K562 (cell line): Measurements from ENCODE around the gene YTHDC2. TPM values are rescaled to one million over a fixed set of nuclear protein-coding genes. Genes with fewer than 3 reads are reported as not detected.

Experiments
- ATAC-seq: fragments of 200-7000 bp; cut with Tn5 transposase; 3 replicates; pipeline ENCODE4 v1.9.1; 2020; ENCODE audit warnings: moderate library complexity
- BruUV-seq: library from RNA; stranded (reverse); fragments of 400-500 nt; replicated peaks from 2 replicates; lab custom pipeline; 2021; lab: Mats Ljungman, UMichigan
- CTCF ChIA-PET: fragments of 300-600 bp; formaldehyde crosslinking; extraction: SDS; loops from one replicate; lab custom pipeline; 2021; ENCODE audit warnings: low intra/inter-chr PET ratio; lab: Yijun Ruan, JAX
- POLR2A ChIA-PET: fragments of 300-600, 350-650 bp; sonication (Branson Sonifier 250); formaldehyde crosslinking; extraction: SDS; loops from one replicate; lab custom pipeline; 2021; ENCODE audit warnings: antibody characterized with exemption, inconsistent platforms; lab: Yijun Ruan, JAX
- DNase-seq, 4 experiments: peaks; one replicate each; pipeline versions ENCODE4 v3.0.0 to v3.0.0-alpha.2; 2011 to 2018; ENCODE audit warnings: low spot score in 3 of 4, mixed read lengths in 3 of 4; ENCODE audit errors: extremely low read depth in 1 of 4
- FAIRE-seq: peaks from 2 replicates; lab custom pipeline; 2011; peaks lifted over from hg19 to GRCh38; lab: Jason Lieb, UNC
- H2AFZ ChIP-seq: 2 replicates; pipeline ENCODE4 v1.6.0; 2011; ENCODE audit warnings: low read depth, low read length, control low read depth, inconsistent platforms
- H3K27ac ChIP-seq: fragments of 200-600 bp; 3 replicates; pipeline ENCODE4 v1.8.0; 2011; ENCODE audit warnings: low read depth, mild to moderate bottlenecking, control low read depth, inconsistent platforms, low read length, moderate library complexity, mixed read lengths; ENCODE audit errors: extremely low read depth
- H3K27me3 ChIP-seq, 2 experiments: fragments of 300-600 bp in 1 of 2; 2 replicates in 1 of 2; 3 replicates in 1 of 2; pipeline versions ENCODE4 v1.6.0 to v1.8.0; 2011; ENCODE audit warnings: inconsistent platforms in 2 of 2, low read length in 2 of 2, mild to moderate bottlenecking in 1 of 2, mixed read lengths in 1 of 2, moderate library complexity in 1 of 2; ENCODE audit not compliant: control insufficient read depth in 2 of 2, insufficient read depth in 2 of 2
- H3K36me3 ChIP-seq: fragments of 300-600 bp; 3 replicates; pipeline ENCODE4 v1.8.0; 2011; ENCODE audit warnings: mild to moderate bottlenecking, low read length, inconsistent platforms; ENCODE audit not compliant: control insufficient read depth, insufficient read depth
- H3K4me1 ChIP-seq, 2 experiments: fragments of 200-600 bp in 1 of 2; replicated peaks in 1 of 2; 2 replicates in 1 of 2; 3 replicates in 1 of 2; pipeline versions ENCODE4 v1.5.1 to v1.8.0; 2011; ENCODE audit warnings: inconsistent platforms in 2 of 2, low read length in 2 of 2, mild to moderate bottlenecking in 1 of 2, mixed read lengths in 1 of 2, moderate library complexity in 1 of 2; ENCODE audit not compliant: control insufficient read depth in 2 of 2, insufficient read depth in 2 of 2
- H3K4me2 ChIP-seq: 2 replicates; pipeline ENCODE4 v1.6.1; 2011; ENCODE audit warnings: low read length, control low read depth, inconsistent platforms, mixed read lengths; ENCODE audit not compliant: insufficient read depth
- H3K4me3 ChIP-seq: fragments of 200-600 bp; sonication (generic), shearing (Covaris generic); 2 replicates; pipeline ENCODE4 v1.5.1; 2016; ENCODE audit warnings: control low read depth, inconsistent platforms
- H3K79me2 ChIP-seq: fragments of 200-600 bp; 3 replicates; pipeline ENCODE4 v1.8.0; 2011; ENCODE audit warnings: low read length, inconsistent platforms; ENCODE audit not compliant: control insufficient read depth, insufficient read depth
- H3K9ac ChIP-seq, 2 experiments: 2 replicates each; pipeline versions ENCODE4 v1.6.0 to v1.6.1; 2011; ENCODE audit warnings: low read depth in 2 of 2, low read length in 2 of 2, control low read depth in 1 of 2, inconsistent platforms in 1 of 2, mild to moderate bottlenecking in 1 of 2, mixed read lengths in 1 of 2; ENCODE audit not compliant: insufficient read depth in 1 of 2
- H3K9me1 ChIP-seq: one replicate; pipeline ENCODE4 v1.6.0; 2011; ENCODE audit warnings: inconsistent platforms, mild to moderate bottlenecking, low read length, moderate library complexity; ENCODE audit not compliant: control insufficient read depth, insufficient read depth
- H3K9me3 ChIP-seq: replicated peaks from 2 replicates; pipeline ENCODE4 v1.5.1; 2011; ENCODE audit warnings: low read depth, low read length, inconsistent platforms; ENCODE audit not compliant: control insufficient read depth, insufficient read depth
- H4K20me1 ChIP-seq: replicated peaks from 2 replicates; pipeline ENCODE4 v1.6.1; 2011; ENCODE audit warnings: low read length, inconsistent platforms, mixed read lengths; ENCODE audit not compliant: control insufficient read depth, insufficient read depth
- CHD2 ChIP-seq: IDR thresholded peaks from 2 replicates; pipeline ENCODE4 v1.6.1; 2011; ENCODE audit warnings: low read depth, low read length
- ELF2 ChIP-seq: fragments of 250-450 bp; sonication (Bioruptor Pico); IDR thresholded peaks from 2 replicates; pipeline ENCODE4 v1.5.0; 2021; ENCODE audit warnings: mild to moderate bottlenecking
- NCOA1 ChIP-seq: fragments of 450-650 bp; IDR thresholded peaks from 2 replicates; pipeline ENCODE4 v1.6.1; 2016; ENCODE audit warnings: low read depth
- RAD51 ChIP-seq: fragments of 450-650 bp; IDR thresholded peaks from 2 replicates; pipeline ENCODE4 v1.7.1; 2016; ENCODE audit warnings: low read depth, mild to moderate bottlenecking, borderline replicate concordance
- RB1 ChIP-seq: fragments of 450-650 bp; IDR thresholded peaks from 2 replicates; pipeline ENCODE4 v1.6.1; 2017; ENCODE audit warnings: low read depth, mild to moderate bottlenecking
- SAFB2 ChIP-seq: fragments of 200-400 bp; formaldehyde crosslinking; IDR thresholded peaks from 2 replicates; pipeline ENCODE4 v1.6.1; 2018; ENCODE audit warnings: borderline replicate concordance, low read length, low read depth, moderate library complexity; ENCODE audit not compliant: severe bottlenecking
- SMARCE1 ChIP-seq: fragments of 450-650 bp; IDR thresholded peaks from 2 replicates; pipeline ENCODE4 v1.7.1; 2016; ENCODE audit warnings: mild to moderate bottlenecking
- TARDBP ChIP-seq: fragments of 450-650 bp; IDR thresholded peaks from 2 replicates; pipeline ENCODE4 v1.6.1; 2016
- TBP ChIP-seq: optimal IDR thresholded peaks from 2 replicates; pipeline ENCODE3; 2011; ENCODE audit warnings: low read depth, low read length, improper control_type of control experiment
- ZNF75A ChIP-seq: fragments of 450-650 bp; formaldehyde crosslinking; IDR thresholded peaks from 2 replicates; pipeline ENCODE4 v1.4.0; 2020; ENCODE audit warnings: mild to moderate bottlenecking
- in situ Hi-C: fragments of 300-500 bp; cut with MboI; formaldehyde crosslinking; loops from 4 replicates; pipeline ENCODE4 v1.15.0; 2018; ENCODE audit warnings: inconsistent platforms, mixed read lengths
- intact Hi-C: fragments of 100-400 bp; cut with micrococcal nuclease; formaldehyde crosslinking; loops from 2 replicates; pipeline ENCODE4 v1.14.2; 2022
- polyA plus RNA-seq, 8 experiments: library from polyadenylated mRNA; depleted of rRNA in 4 of 8; stranded (reverse) in 5 of 8; unstranded in 3 of 8; fragments of >200 nt; fragmentation: Nextera tagmentation in 2 of 8; fragmentation: Illumina TruSeq in 1 of 8; extraction: Ambion mirVana in 2 of 8; extraction: Trizol in 1 of 8; gene quantifications; 2 replicates each; pipeline versions ENCODE4 v1.2.1 to v1.2.3, GENCODE V29; 2011 to 2014; ENCODE audit warnings: inconsistent platforms in 1 of 8, missing spikeins in 1 of 8
- total RNA-seq, 7 experiments: library from RNA; depleted of rRNA in 6 of 7; stranded (reverse); fragments of >200 nt in 6 of 7; fragmentation: Illumina TruSeq in 2 of 7; extraction: Trizol in 2 of 7; gene quantifications; 2 replicates each; pipeline versions ENCODE4 v1.2.1 to v1.2.3, GENCODE V29; 2011 to 2021; ENCODE audit warnings: low replicate concordance in 1 of 7
- TF ChIP-seq, protein P1 (sequence below), 2 experiments: fragments of 450-650 bp; IDR thresholded peaks; 2 replicates each; pipeline ENCODE4 v1.6.1; 2018; ENCODE audit warnings: mild to moderate bottlenecking in 2 of 2, low read depth in 1 of 2; ENCODE audit not compliant: partially characterized antibody in 2 of 2
- TF ChIP-seq, protein P2 (sequence below), 2 experiments: fragments of 200-800 bp in 1 of 2; sonication (Bioruptor generic) in 1 of 2; sonication (generic) in 1 of 2; formaldehyde crosslinking in 1 of 2; IDR thresholded peaks in 1 of 2; conservative IDR thresholded peaks in 1 of 2; 2 replicates each; pipeline versions ENCODE4 v1.5.0 to v1.6.1; 2016 to 2020; ENCODE audit warnings: missing compliant biosample characterization in 1 of 2, missing genetic modification characterization in 1 of 2, missing genetic modification reagents in 1 of 2
- TF ChIP-seq, protein P3 (sequence below): fragments of 200-800 bp; sonication (Bioruptor generic); IDR thresholded peaks from 2 replicates; pipeline ENCODE4 v1.6.1; 2017; ENCODE audit warnings: missing genetic modification characterization, missing compliant biosample characterization
- TF ChIP-seq, protein P4 (sequence below): fragments of 450-650 bp; formaldehyde crosslinking; IDR thresholded peaks from 2 replicates; pipeline ENCODE4 v1.4.0; 2022; ENCODE audit warnings: missing genetic modification characterization

Gene YTHDC2
- total and polyA plus RNA-seq, 9 of the 15 experiments (the other 6 are each of a cell fraction or from before 2014, with no cell fraction given): 2.7 to 21.6 (median 15.9) TPM

DNA sequence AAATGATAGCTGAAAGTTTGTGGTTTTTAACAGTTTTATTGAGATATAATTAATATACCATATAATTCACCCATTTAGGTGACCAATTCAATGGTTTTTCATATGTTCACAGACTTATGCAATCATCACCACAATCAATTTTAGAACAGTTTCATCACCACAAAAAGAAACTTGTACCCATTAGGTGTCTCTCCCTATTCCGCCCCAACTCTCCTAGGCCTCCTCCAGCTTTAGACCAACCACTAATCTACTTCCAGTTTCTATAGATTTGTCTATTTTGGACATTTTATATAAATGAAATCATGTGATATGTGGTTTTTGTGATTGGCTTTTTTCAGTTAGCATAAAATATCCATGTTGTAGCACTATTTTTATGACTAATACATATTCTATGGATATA lies 38.6 kb downstream of the YTHDC2 start (continued):
- TF ChIP-seq ELF2 (CRISPR knock-in tag) (no peak), SMARCE1 (no peak), TBP (no peak), TARDBP (no peak), SAFB2 (no peak)
- TF ChIP-seq, protein P1, sequence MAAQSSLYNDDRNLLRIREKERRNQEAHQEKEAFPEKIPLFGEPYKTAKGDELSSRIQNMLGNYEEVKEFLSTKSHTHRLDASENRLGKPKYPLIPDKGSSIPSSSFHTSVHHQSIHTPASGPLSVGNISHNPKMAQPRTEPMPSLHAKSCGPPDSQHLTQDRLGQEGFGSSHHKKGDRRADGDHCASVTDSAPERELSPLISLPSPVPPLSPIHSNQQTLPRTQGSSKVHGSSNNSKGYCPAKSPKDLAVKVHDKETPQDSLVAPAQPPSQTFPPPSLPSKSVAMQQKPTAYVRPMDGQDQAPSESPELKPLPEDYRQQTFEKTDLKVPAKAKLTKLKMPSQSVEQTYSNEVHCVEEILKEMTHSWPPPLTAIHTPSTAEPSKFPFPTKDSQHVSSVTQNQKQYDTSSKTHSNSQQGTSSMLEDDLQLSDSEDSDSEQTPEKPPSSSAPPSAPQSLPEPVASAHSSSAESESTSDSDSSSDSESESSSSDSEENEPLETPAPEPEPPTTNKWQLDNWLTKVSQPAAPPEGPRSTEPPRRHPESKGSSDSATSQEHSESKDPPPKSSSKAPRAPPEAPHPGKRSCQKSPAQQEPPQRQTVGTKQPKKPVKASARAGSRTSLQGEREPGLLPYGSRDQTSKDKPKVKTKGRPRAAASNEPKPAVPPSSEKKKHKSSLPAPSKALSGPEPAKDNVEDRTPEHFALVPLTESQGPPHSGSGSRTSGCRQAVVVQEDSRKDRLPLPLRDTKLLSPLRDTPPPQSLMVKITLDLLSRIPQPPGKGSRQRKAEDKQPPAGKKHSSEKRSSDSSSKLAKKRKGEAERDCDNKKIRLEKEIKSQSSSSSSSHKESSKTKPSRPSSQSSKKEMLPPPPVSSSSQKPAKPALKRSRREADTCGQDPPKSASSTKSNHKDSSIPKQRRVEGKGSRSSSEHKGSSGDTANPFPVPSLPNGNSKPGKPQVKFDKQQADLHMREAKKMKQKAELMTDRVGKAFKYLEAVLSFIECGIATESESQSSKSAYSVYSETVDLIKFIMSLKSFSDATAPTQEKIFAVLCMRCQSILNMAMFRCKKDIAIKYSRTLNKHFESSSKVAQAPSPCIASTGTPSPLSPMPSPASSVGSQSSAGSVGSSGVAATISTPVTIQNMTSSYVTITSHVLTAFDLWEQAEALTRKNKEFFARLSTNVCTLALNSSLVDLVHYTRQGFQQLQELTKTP (IDR thresholded peaks at IDR 0.05; ENCODE audit: low read depth in 1 of 2, partially characterized antibody in 2 of 2): no peak
- TF ChIP-seq, all 486 proteins: peak for 0

DNA sequence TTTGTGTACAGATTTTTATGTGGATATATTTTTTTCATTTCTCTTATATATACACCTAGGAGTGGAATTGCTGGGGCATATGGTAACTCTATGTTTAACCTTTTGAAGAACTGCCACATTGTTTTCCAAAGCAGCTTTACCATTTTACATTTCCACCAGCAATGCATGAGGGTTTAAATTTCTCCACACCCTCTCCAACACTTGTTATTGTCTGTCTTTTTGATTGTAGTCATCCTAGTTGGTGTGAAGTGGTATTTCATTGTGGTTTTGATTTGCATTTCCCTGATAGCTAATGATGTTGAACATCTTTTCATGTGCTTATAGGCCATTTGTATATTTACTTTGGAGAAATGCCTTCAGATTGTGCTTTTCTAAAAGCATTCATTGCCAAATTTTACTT lies 39.1 kb downstream of the YTHDC2 start:
- Histone ChIP-seq H3K79me2 (no peaks in the 10 kb centered on the region), H3K27me3 (no peaks in the 10 kb centered on the region), H3K9me1 (no peaks in the 10 kb centered on the region), H3K9ac (no peak overlapping the region), H3K27ac (no peak overlapping the region), H3K9me3 (no peaks in the 10 kb centered on the region), H2AFZ (no peak overlapping the region), H3K4me1 (no peaks in the 10 kb centered on the region), H3K4me3 (no peak overlapping the region), H4K20me1 (no peaks in the 10 kb centered on the region), H3K4me2 (no peak overlapping the region), H3K36me3 (peaks cover 60% of the 10 kb centered on the region; the same call in 2 of the 3 replicates)
- BruUV-seq: no TSS peak
- ChIA-PET POLR2A (interaction anchor here (0.7 kb wide), 1 partner anchor 27 kb away, joined by 3 read pairs; no protein-coding TSS in a partner anchor), CTCF (no interaction called here)
- intact Hi-C loops (no loop called here), in situ Hi-C loops (no loop called here)
- no peak for ATAC-seq
- no peak for FAIRE-seq
- DNase-seq: no peak
- TF ChIP-seq, protein P2, sequence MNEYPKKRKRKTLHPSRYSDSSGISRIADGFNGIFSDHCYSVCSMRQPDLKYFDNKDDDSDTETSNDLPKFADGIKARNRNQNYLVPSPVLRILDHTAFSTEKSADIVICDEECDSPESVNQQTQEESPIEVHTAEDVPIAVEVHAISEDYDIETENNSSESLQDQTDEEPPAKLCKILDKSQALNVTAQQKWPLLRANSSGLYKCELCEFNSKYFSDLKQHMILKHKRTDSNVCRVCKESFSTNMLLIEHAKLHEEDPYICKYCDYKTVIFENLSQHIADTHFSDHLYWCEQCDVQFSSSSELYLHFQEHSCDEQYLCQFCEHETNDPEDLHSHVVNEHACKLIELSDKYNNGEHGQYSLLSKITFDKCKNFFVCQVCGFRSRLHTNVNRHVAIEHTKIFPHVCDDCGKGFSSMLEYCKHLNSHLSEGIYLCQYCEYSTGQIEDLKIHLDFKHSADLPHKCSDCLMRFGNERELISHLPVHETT (CRISPR knock-in tag; conservative IDR thresholded peaks at IDR 0.05 in 1 of 2, IDR thresholded peaks at IDR 0.05 in 1 of 2): no peak
- no peak for TF ChIP-seq ZNF75A (CRISPR knock-in tag)
- TF ChIP-seq NCOA1: no peak
- TF ChIP-seq, protein P3, sequence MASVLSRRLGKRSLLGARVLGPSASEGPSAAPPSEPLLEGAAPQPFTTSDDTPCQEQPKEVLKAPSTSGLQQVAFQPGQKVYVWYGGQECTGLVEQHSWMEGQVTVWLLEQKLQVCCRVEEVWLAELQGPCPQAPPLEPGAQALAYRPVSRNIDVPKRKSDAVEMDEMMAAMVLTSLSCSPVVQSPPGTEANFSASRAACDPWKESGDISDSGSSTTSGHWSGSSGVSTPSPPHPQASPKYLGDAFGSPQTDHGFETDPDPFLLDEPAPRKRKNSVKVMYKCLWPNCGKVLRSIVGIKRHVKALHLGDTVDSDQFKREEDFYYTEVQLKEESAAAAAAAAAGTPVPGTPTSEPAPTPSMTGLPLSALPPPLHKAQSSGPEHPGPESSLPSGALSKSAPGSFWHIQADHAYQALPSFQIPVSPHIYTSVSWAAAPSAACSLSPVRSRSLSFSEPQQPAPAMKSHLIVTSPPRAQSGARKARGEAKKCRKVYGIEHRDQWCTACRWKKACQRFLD: no peak
- no peak for TF ChIP-seq CHD2
- TF ChIP-seq RAD51: no peak
- TF ChIP-seq, protein P4, sequence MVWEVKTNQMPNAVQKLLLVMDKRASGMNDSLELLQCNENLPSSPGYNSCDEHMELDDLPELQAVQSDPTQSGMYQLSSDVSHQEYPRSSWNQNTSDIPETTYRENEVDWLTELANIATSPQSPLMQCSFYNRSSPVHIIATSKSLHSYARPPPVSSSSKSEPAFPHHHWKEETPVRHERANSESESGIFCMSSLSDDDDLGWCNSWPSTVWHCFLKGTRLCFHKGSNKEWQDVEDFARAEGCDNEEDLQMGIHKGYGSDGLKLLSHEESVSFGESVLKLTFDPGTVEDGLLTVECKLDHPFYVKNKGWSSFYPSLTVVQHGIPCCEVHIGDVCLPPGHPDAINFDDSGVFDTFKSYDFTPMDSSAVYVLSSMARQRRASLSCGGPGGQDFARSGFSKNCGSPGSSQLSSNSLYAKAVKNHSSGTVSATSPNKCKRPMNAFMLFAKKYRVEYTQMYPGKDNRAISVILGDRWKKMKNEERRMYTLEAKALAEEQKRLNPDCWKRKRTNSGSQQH: no peak
- no peak for TF ChIP-seq RB1
